Skeletal muscle cell (primary cell): ENCODE data around the gene CGREF1.

Source experiments
- DNase-seq: peaks from one replicate; pipeline ENCODE4 v3.0.0-alpha.2; 2010; ENCODE audit warnings: low read depth
- H3K4me3 ChIP-seq: 2 replicates; pipeline ENCODE4 v1.5.1; 2011; ENCODE audit warnings: low read depth, mild to moderate bottlenecking, control low read depth, low read length, moderate library complexity

The CGREF1 gene

DNA sequence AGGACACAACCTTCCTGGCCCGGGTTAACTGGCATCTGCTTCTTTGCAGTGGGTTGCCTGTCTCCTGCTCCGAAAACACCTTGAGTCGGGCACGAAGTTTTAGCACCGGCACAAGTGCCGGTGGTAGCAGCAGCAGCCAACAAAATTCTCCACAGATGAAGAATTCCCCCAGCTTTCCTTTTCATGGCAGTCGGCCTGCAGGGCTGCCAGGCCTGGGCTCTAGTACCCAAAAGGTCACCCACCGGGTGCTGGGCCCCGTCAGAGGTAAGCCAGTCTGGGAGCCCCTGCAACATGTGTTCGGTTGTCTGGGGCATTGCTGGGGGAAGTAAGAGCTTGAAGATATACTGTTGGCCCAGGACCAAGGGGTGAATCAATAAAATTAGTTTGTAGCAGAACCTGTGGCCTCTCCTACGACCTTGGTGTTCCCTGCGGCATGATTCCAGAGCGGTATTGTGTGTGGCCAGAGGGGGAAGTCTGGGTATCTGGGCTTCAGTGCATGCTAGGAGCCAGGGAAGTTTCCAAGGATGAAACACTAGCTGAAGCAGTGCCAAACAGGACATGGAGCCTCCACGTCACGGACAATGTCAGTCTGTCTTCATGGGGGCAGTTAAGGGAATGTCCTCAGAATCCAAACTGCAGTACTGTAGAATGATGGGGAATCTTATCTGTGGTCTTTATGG, 59.6 kb downstream of the CGREF1 start:
- no peak for DNase-seq
- H3K4me3 ChIP-seq, result no peak overlapping the region

DNA sequence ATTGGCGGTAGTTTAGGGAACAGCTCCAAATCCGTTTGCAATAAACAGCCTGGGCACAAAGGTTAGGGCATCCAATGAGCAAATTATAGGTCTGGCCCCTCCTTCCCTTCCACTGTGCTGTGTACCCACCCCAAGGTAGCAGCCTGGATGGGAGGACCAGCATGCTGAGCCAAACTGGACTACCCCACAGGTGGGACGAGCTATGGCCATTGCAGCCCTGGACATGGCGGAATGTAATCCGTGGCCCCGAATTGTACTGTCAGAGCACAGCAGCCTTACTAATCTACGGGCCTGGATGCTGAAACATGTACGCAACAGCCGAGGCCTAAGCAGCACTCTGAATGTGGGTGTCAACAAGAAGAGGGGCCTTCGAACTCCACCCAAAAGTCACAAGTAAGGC, 60.7 kb downstream of the CGREF1 start:
- no peak overlapping the region for H3K4me3 ChIP-seq
- no peak for DNase-seq

- H3K4me3 ChIP-seq, result no peak overlapping the region
- DNase-seq, result no peak
Observed at GRCh38 chr2:27057184-27057583, 61.7 kb downstream of the CGREF1 start.

DNA sequence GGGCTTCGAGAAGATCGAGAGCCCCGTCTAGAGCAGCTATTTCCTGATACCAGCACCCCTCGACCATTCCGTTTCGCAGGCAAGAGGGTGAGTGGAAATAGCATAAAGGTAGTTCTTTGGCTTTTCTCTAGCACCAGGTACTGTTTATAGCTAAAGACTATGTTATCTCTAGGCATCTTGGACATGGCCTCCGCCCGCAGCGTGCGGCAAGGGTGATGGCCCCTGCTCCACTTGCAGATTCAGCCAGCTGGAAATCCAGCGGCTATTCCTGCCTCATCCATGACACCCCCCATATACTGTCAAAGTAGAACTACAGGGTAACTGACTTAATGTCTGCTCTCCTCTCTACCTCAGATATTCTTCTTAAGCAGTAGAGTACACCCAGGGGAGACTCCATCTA, 64.2 kb downstream of the CGREF1 start:
- no peak for DNase-seq
- no peak overlapping the region for H3K4me3 ChIP-seq

- no peak for DNase-seq
Observed at GRCh38 chr2:27053776-27054175, 65.2 kb downstream of the CGREF1 start.

DNA sequence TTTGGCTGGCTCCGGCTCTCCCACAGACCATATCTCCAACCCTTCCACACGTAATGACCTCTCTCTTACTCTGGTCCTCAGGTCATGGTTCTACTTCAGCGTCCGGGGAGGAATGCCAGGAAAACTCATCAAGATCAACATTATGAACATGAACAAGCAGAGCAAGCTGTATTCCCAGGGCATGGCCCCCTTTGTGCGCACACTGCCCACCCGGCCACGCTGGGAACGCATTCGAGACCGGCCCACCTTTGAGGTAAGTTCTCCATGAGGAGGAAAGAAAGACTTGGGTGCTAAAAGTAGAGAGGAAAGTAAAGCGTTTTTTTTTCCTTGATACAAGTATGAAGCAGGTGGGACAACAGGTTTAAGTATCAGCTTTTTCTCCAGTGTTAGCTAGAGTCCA, 65.6 kb downstream of the CGREF1 start:
- no peak overlapping the region for H3K4me3 ChIP-seq
- DNase-seq, result no peak

More at GRCh38 chr2:27053776-27054175, 65.2 kb downstream of the CGREF1 start:
- no peak overlapping the region for H3K4me3 ChIP-seq

DNA sequence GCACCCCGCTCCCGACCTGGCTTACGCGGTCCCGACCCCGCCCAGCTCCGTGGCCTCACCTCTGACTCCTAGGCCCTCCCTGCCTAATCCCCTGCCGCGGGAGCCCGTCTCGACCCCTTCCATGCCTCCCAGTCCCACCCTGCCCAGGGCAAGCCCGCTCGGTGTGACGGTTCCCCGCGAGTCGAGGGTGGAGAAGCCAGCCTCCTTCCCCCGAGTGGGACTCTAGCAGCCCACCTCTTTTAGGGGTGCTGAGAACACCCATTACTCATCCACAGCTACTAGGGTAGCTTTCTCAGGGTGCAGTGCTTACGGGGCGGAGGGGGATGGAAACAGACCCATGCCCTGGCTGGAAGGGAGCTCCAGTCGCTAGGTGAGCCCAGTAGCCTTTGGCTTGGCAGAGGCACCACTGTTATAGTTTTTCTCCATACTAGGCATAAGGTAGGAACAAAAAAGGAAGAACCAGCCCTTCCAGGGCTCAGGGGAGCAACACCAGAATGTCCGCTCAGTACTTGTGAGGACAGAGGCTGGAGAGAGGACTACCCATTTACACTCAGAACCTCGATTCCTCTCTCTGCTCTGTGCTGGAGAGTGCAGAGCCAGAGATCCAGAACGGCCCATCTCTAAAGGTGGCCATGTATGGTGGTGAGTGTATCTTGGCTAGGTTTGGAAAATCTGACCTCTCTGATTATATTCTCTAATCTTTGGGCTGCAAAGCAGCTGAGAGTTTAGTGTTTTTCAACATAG, 66.9 kb downstream of the CGREF1 start:
- no peak for DNase-seq
- peak overlapping the region; percentile 93 for H3K4me3 ChIP-seq

GRCh38 chr2:27050996-27051901, 67.7 kb downstream of the CGREF1 start, which contains the start of gene AGBL5:
AGBL5 (plus strand) TSS chr2:27051668; CDS start chr2:27052959, 1,291 bp downstream.
- peak within 1 kb of the TSS; percentile 93 for H3K4me3 ChIP-seq
- DNase-seq, result peak; percentile 68
